Neural progenitor cell (in vitro differentiated cells): ENCODE data around the gene MTRFR. TPM values are rescaled to one million over a fixed set of nuclear protein-coding genes. Genes with fewer than 3 reads are reported as not detected.
"Not testable (repeated sequence)": the region's sequence is repeated elsewhere in the genome, so short reads cannot be mapped to it uniquely, and the experiment has no call there.

Experiments
- DNase-seq: peaks from one replicate; pipeline ENCODE4 v3.0.0-alpha.2; 2016; ENCODE audit warnings: low spot score
- H2AFZ ChIP-seq: fragments of 200-600 bp; sonication (generic); replicated peaks from 2 replicates; pipeline ENCODE4 v1.6.1; 2016; ENCODE audit warnings: antibody characterized with exemption
- H3F3A ChIP-seq: fragments of 200-600 bp; sonication (generic); 2 replicates; pipeline ENCODE4 v1.6.1; 2016; ENCODE audit warnings: antibody characterized with exemption, low read depth
- H3K27ac ChIP-seq: fragments of 200-600 bp; sonication (generic); 2 replicates; pipeline ENCODE4 v1.5.1; 2016; ENCODE audit warnings: mild to moderate bottlenecking
- H3K27me3 ChIP-seq: fragments of 200-600 bp; sonication (generic); 2 replicates; pipeline ENCODE4 v1.6.1; 2016; ENCODE audit warnings: mild to moderate bottlenecking, moderate library complexity
- H3K36me3 ChIP-seq: fragments of 200-600 bp; sonication (generic); 2 replicates; pipeline ENCODE4 v1.5.1; 2016
- H3K4me1 ChIP-seq: fragments of 200-600 bp; sonication (generic); 2 replicates; pipeline ENCODE4 v1.6.1; 2016; ENCODE audit warnings: mixed run types
- H3K4me2 ChIP-seq: fragments of 200-600 bp; sonication (generic); 2 replicates; pipeline ENCODE4 v1.6.1; 2016
- H3K4me3 ChIP-seq: fragments of 200-600 bp; sonication (generic); 2 replicates; pipeline ENCODE4 v1.5.1; 2016
- H3K79me2 ChIP-seq: fragments of 200-600 bp; sonication (generic); 2 replicates; pipeline ENCODE4 v1.6.1; 2016; ENCODE audit warnings: low read depth
- H3K9ac ChIP-seq: fragments of 200-600 bp; sonication (generic); 2 replicates; pipeline ENCODE4 v1.6.1; 2016
- H3K9me3 ChIP-seq: fragments of 200-600 bp; sonication (generic); 2 replicates; pipeline ENCODE4 v1.5.1; 2016; ENCODE audit warnings: low read depth
- H4K20me1 ChIP-seq: fragments of 200-600 bp; sonication (generic); 2 replicates; pipeline ENCODE4 v1.6.1; 2016; ENCODE audit warnings: low read depth
- H3K27ac Mint-ChIP-seq: 3 replicates; pipeline ENCODE4 v1.8.0; 2021; ENCODE audit warnings: mixed read lengths
- H3K27me3 Mint-ChIP-seq: 2 replicates; pipeline ENCODE4 v1.8.0; 2022; ENCODE audit warnings: low read depth, mild to moderate bottlenecking, inconsistent platforms, moderate library complexity, mixed read lengths; ENCODE audit not compliant: insufficient read depth
- H3K36me3 Mint-ChIP-seq: 3 replicates; pipeline ENCODE4 v1.8.0; 2021; ENCODE audit warnings: mixed read lengths
- H3K4me1 Mint-ChIP-seq: 3 replicates; pipeline ENCODE4 v1.8.0; 2021; ENCODE audit warnings: mixed read lengths
- H3K4me3 Mint-ChIP-seq: 3 replicates; pipeline ENCODE4 v1.8.0; 2021; ENCODE audit warnings: mild to moderate bottlenecking, moderate library complexity, mixed read lengths
- H3K9me3 Mint-ChIP-seq: 3 replicates; pipeline ENCODE4 v1.8.0; 2020; ENCODE audit warnings: mixed read lengths
- EZH2 ChIP-seq: fragments of 200-600 bp; sonication (generic); IDR thresholded peaks from 2 replicates; pipeline ENCODE4 v1.6.1; 2017; ENCODE audit warnings: antibody characterized with exemption, mild to moderate bottlenecking, moderate library complexity
- EZH2phosphoT487 ChIP-seq: fragments of 200-600 bp; sonication (generic); IDR thresholded peaks from 2 replicates; pipeline ENCODE4 v1.6.1; 2017; ENCODE audit warnings: antibody characterized with exemption
- total RNA-seq: library from RNA; depleted of rRNA; stranded (reverse); fragments of >200 nt; gene quantifications from 2 replicates; pipeline ENCODE4 v1.2.3, GENCODE V29; 2015; ENCODE audit warnings: low replicate concordance
- TF ChIP-seq, protein P1 (sequence below): fragments of 200-600 bp; sonication (generic); IDR thresholded peaks from 2 replicates; pipeline ENCODE4 v1.5.1; 2017; ENCODE audit warnings: antibody characterized with exemption, mild to moderate bottlenecking

MTRFR gene
- total RNA-seq, 1 donor from 2014 or later, result 12.7 TPM

DNA sequence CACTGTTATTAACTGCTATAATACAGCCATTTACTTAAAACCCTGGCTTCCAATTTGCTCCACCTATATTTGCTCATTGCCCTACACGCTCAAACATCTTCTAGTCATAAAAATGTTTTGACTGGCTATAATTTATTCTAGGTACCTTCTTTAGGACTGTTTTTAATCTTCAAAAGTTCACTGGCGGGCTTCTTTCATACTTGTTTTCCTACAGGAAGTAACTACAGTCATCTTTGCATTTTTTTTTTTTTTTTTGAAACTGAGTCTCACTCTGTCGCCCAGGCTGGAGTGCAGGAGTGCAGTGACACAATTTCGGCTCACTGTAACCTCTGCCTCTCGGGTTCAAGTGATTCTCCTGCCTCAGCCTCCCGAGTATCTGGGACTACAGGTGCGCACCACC, 32.8 kb upstream of the MTRFR start:
- Histone ChIP-seq H3K36me3 (peaks cover 26% of the 10 kb centered on the region), H3K4me3 (no peak overlapping the region), H3K27ac (no peak overlapping the region), H3K4me1 (no peaks in the 10 kb centered on the region), H3K9ac (no peak overlapping the region), H3K79me2 (no peaks in the 10 kb centered on the region), H3F3A (peaks cover 7% of the 10 kb centered on the region), H3K4me2 (no peak overlapping the region), H3K27me3 (no peaks in the 10 kb centered on the region), H2AFZ (no peak overlapping the region), H3K9me3 (no peaks in the 10 kb centered on the region), H4K20me1 (no peaks in the 10 kb centered on the region)
- no peaks in the 10 kb centered on the region for H3K9me3 Mint-ChIP-seq
- no peak overlapping the region for H3K4me3 Mint-ChIP-seq
- H3K27me3 Mint-ChIP-seq, result no peaks in the 10 kb centered on the region
- TF ChIP-seq EZH2phosphoT487 (no peak), EZH2 (no peak)
- TF ChIP-seq, protein P1, sequence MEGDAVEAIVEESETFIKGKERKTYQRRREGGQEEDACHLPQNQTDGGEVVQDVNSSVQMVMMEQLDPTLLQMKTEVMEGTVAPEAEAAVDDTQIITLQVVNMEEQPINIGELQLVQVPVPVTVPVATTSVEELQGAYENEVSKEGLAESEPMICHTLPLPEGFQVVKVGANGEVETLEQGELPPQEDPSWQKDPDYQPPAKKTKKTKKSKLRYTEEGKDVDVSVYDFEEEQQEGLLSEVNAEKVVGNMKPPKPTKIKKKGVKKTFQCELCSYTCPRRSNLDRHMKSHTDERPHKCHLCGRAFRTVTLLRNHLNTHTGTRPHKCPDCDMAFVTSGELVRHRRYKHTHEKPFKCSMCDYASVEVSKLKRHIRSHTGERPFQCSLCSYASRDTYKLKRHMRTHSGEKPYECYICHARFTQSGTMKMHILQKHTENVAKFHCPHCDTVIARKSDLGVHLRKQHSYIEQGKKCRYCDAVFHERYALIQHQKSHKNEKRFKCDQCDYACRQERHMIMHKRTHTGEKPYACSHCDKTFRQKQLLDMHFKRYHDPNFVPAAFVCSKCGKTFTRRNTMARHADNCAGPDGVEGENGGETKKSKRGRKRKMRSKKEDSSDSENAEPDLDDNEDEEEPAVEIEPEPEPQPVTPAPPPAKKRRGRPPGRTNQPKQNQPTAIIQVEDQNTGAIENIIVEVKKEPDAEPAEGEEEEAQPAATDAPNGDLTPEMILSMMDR, result no peak
- H3K4me1 Mint-ChIP-seq, result no peaks in the 10 kb centered on the region
- DNase-seq, result no peak
- H3K36me3 Mint-ChIP-seq, result peaks cover 17% of the 10 kb centered on the region
- H3K27ac Mint-ChIP-seq, result no peak overlapping the region

DNA sequence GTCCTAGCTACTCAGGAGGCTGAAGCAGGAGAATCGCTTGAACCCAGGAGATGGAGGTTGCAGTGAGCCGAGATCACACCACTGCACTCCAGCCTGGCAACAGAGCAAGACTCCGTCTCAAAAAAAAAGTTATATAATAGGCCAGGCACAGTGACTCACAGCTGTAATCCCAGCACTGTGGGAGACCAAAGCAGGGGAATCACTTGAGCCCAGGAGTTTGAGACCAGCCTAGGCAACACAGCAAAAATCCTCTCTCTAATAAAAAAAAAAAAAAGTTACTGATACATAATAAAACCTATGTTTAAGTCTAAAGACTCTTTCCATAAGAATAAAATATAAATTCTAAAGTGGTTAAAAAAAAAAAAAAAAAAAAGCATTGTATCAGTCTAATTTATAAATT, 26.4 kb upstream of the MTRFR start:
- H2AFZ ChIP-seq, H3K27me3 ChIP-seq, DNase-seq, H3K79me2 ChIP-seq, H3K4me3 Mint-ChIP-seq, H3F3A ChIP-seq, H3K4me1 Mint-ChIP-seq, H3K9me3 ChIP-seq, H3K4me3 ChIP-seq, H3K27ac ChIP-seq, H3K27me3 Mint-ChIP-seq, H3K9me3 Mint-ChIP-seq, H3K9ac ChIP-seq, H4K20me1 ChIP-seq, H3K4me2 ChIP-seq, H3K4me1 ChIP-seq, H3K27ac Mint-ChIP-seq: not testable (repeated sequence)
- H3K36me3 Mint-ChIP-seq, result peaks cover 14% of the 10 kb centered on the region
- peaks cover 17% of the 10 kb centered on the region for H3K36me3 ChIP-seq

DNA sequence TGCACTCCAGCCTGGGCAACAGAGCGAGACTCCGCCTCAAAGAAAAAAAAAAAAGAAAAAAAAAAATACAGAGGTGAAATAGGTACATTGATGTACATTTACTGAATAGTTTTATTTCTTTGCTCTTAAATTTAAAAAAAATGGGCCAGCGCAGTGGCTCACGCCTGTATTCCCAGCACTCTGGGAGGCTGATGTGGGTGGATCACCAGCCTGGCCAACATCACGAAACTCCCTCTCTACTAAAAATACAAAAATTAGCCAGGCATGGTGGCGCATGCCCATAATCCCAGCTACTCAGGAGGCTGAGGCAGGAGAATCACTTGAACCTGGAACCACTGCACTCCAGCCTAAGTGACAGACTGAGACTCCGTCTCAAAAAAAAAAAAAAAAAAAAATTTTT, 25.4 kb upstream of the MTRFR start:
- not testable (repeated sequence) for H3K4me1 ChIP-seq, H3F3A ChIP-seq, H3K9ac ChIP-seq, H3K9me3 ChIP-seq, H3K4me3 Mint-ChIP-seq, H3K27ac ChIP-seq, H3K4me1 Mint-ChIP-seq, DNase-seq, H3K79me2 ChIP-seq, H3K4me2 ChIP-seq, H3K27me3 Mint-ChIP-seq, H3K4me3 ChIP-seq, H3K9me3 Mint-ChIP-seq, H3K27me3 ChIP-seq, H4K20me1 ChIP-seq, H2AFZ ChIP-seq, H3K27ac Mint-ChIP-seq
- peaks cover 14% of the 10 kb centered on the region for H3K36me3 Mint-ChIP-seq
- peaks cover 11% of the 10 kb centered on the region for H3K36me3 ChIP-seq

DNA sequence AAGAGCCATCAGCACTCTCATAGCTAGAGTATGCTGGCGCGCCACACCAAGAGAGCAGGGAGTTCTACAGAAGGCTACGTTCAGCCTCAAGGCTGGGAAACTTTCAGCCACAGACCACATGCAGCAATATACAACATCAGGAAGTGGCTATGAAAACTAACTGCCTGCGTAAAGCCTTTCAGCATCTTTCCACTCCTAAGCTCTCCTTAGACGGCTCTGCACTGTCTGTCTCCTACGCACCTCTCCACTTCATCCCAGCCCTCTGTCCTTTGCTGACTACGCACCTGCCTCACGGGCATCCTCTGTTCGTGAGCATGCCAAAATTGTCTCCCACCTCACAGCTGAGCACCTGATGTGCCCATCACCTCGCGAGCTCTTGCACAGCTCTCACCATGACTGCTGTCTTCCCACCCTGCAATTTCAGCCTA, 10.0 kb upstream of the MTRFR start:
- no peak overlapping the region for H3K4me3 Mint-ChIP-seq
- no peaks in the 10 kb centered on the region for H3K9me3 Mint-ChIP-seq
- Histone ChIP-seq H3F3A (peaks cover 17% of the 10 kb centered on the region), H3K4me3 (no peak overlapping the region), H3K36me3 (peaks cover 12% of the 10 kb centered on the region), H3K27ac (no peak overlapping the region), H3K4me1 (no peaks in the 10 kb centered on the region), H3K9me3 (no peaks in the 10 kb centered on the region), H3K4me2 (no peak overlapping the region), H3K79me2 (peaks cover 48% of the 10 kb centered on the region), H3K9ac (no peak overlapping the region), H3K27me3 (no peaks in the 10 kb centered on the region), H4K20me1 (peaks cover 10% of the 10 kb centered on the region), H2AFZ (no peak overlapping the region)
- H3K4me1 Mint-ChIP-seq, result peaks cover 8% of the 10 kb centered on the region
- DNase-seq, result no peak
- peaks cover 16% of the 10 kb centered on the region for H3K36me3 Mint-ChIP-seq
- H3K27ac Mint-ChIP-seq, result no peak overlapping the region
- TF ChIP-seq, protein P1, result no peak
- no peak for TF ChIP-seq EZH2
- no peak for TF ChIP-seq EZH2phosphoT487
- H3K27me3 Mint-ChIP-seq, result no peaks in the 10 kb centered on the region
